ENCODE measurements around the gene NRROS. TPM values are rescaled to one million over a fixed set of nuclear protein-coding genes. Genes with fewer than 3 reads are reported as not detected.

The NRROS gene
- total and polyA plus RNA-seq, 2 of the 4 experiments (the other 2 are of a cell fraction) = 0.10 TPM; not detected in 1

- Histone ChIP-seq H2AFZ (replicated peaks; ENCODE audit: low read length, poor library complexity) (no peak overlapping the region), H2BK15ac (ENCODE audit: low read depth, low read length) (no peak overlapping the region), H3K4ac (ENCODE audit: low read depth, low read length) (no peak overlapping the region), H3K36me3 (ENCODE audit: control insufficient read depth, insufficient read depth, low read length) (no peaks in the 10 kb centered on the region), H3K4me3 (ENCODE audit: insufficient read depth, low read depth, low read length) (no peak overlapping the region), H3K18ac (ENCODE audit: low read depth, low read length) (no peak overlapping the region), H3K4me1 (ENCODE audit: control insufficient read depth, insufficient read depth, low read length) (peaks cover 4% of the 10 kb centered on the region; the same call in 1 of the 2 replicates), H2AK5ac (ENCODE audit: low read depth, low read length) (no peak overlapping the region), H4K5ac (ENCODE audit: low read depth, low read length) (no peak overlapping the region), H3K14ac (replicated peaks; ENCODE audit: low read depth, low read length) (no peak overlapping the region), H3K9me3 (ENCODE audit: control insufficient read depth, insufficient read depth, low read length) (no peaks in the 10 kb centered on the region), H3K9ac (ENCODE audit: low read depth, low read length) (no peak overlapping the region), H4K8ac (ENCODE audit: low read depth in 2 of 2, low read length in 2 of 2) (no peak overlapping the region), H3K27me3 (ENCODE audit: control insufficient read depth, insufficient read depth, low read length) (peaks cover 46% of the 10 kb centered on the region), H3K79me1 (ENCODE audit: low read depth in 1 of 2, low read length in 2 of 2) (no peaks in the 10 kb centered on the region), H4K91ac (ENCODE audit: insufficient read depth, low read depth, low read length) (no peak overlapping the region), H3K27ac (ENCODE audit: insufficient read depth, low read length) (no peak overlapping the region), H3K4me2 (ENCODE audit: low read depth, low read length) (no peak overlapping the region), H4K20me1 (ENCODE audit: insufficient read depth, low read length) (no peaks in the 10 kb centered on the region), H2BK20ac (ENCODE audit: low read depth, low read length) (no peak overlapping the region), H2BK5ac (ENCODE audit: low read depth, low read length, poor library complexity, severe bottlenecking) (no peak overlapping the region), H2AK9ac (replicated peaks; ENCODE audit: low read depth, low read length, poor library complexity) (no peak overlapping the region), H3K9me1 (ENCODE audit: insufficient read depth, low read length) (peaks cover 4% of the 10 kb centered on the region; the same call in 1 of the 2 replicates), H2BK120ac (ENCODE audit: low read depth, low read length) (no peak overlapping the region), H3K56ac (ENCODE audit: extremely low read depth, insufficient read depth, low read length) (no peak overlapping the region), H3K23ac (ENCODE audit: low read depth, low read length) (no peak overlapping the region)
- dilution Hi-C loops (cut with HindIII; ENCODE audit: low sequenced_read_pairs, unreplicated experiment) (no loop called here), intact Hi-C loops (cut with micrococcal nuclease) (no loop called here), in situ Hi-C loops (cut with MboI; ENCODE audit: low sequenced_read_pairs) (no loop called here)
- no peak for DNase-seq
- BruUV-seq (replicated peaks) = no TSS peak
- 77% methylated on average over 13 of the region's 20 CpGs; no CpG with 5 or more reads in 1 of the 2 experiments for WGBS, 2 experiments (ENCODE audit: extremely low coverage in 2 of 2, insufficient read length in 1 of 2)
- no peak for ATAC-seq (ENCODE audit: low read depth)
- ChIA-PET POLR2A (ENCODE audit: unreplicated experiment) (no interaction called here), CTCF (no interaction called here)
- no peak for TF ChIP-seq RCOR1 (IDR thresholded peaks at IDR 0.05; ENCODE audit: insufficient replicate concordance, low read length)
- TF ChIP-seq CTCF (conservative IDR thresholded peaks at IDR 0.05; ENCODE audit: low read depth, low read length) = no peak
- TF ChIP-seq NFE2L2 (IDR thresholded peaks at IDR 0.05; ENCODE audit: low read depth, low read length) = no peak
- TF ChIP-seq USF2 (IDR thresholded peaks at IDR 0.05; ENCODE audit: low read depth, low read length) = no peak
- TF ChIP-seq FOS (IDR thresholded peaks at IDR 0.05; ENCODE audit: low read depth, low read length) = no peak
- no peak for TF ChIP-seq ELK1 (IDR thresholded peaks at IDR 0.05; ENCODE audit: borderline replicate concordance, low read depth, low read length)
Observed at GRCh38 chr3:196636369-196637349, 2.8 kb upstream of the NRROS start.

Data from IMR-90 (cell line).